RWPE2 (cell line): ENCODE results near the gene MOSPD3.

Experiments
- ATAC-seq: fragments of 200-7000 bp; cut with Tn5 transposase; 3 replicates; pipeline ENCODE4 v1.9.1; 2021; ENCODE audit warnings: low read depth
- DNase-seq: peaks from one replicate; pipeline ENCODE4 v3.0.0-alpha.2; 2020; ENCODE audit warnings: low spot score
- H3K27ac ChIP-seq: fragments of 450-650 bp; 2 replicates; pipeline ENCODE4 v1.5.1; 2017; ENCODE audit warnings: mild to moderate bottlenecking; ENCODE audit not compliant: poor library complexity, severe bottlenecking
- H3K27me3 ChIP-seq: fragments of 250-450 bp; sonication (Bioruptor Pico); 2 replicates; pipeline ENCODE4 v1.5.1; 2021; ENCODE audit warnings: mild to moderate bottlenecking, moderate library complexity; ENCODE audit not compliant: insufficient read depth, poor library complexity, severe bottlenecking
- H3K36me3 ChIP-seq: fragments of 250-450 bp; sonication (Bioruptor Pico); 2 replicates; pipeline ENCODE4 v1.5.1; 2020; ENCODE audit warnings: low read depth, mild to moderate bottlenecking, moderate library complexity
- H3K4me1 ChIP-seq: fragments of 250-450 bp; sonication (Bioruptor Pico); 2 replicates; pipeline ENCODE4 v1.5.1; 2021; ENCODE audit warnings: mild to moderate bottlenecking, moderate library complexity; ENCODE audit not compliant: insufficient read depth, poor library complexity, severe bottlenecking
- H3K4me3 ChIP-seq: fragments of 250-450 bp; sonication (Bioruptor Pico); 2 replicates; pipeline ENCODE4 v1.5.1; 2021; ENCODE audit warnings: mild to moderate bottlenecking, moderate library complexity; ENCODE audit not compliant: severe bottlenecking
- H3K9me3 ChIP-seq: fragments of 250-450 bp; sonication (Bioruptor Pico); 2 replicates; pipeline ENCODE4 v1.5.1; 2021; ENCODE audit warnings: mild to moderate bottlenecking, moderate library complexity; ENCODE audit not compliant: severe bottlenecking
- TF ChIP-seq, protein P1 (sequence below): fragments of 450-650 bp; IDR thresholded peaks from one replicate; pipeline ENCODE4 v1.5.1; 2017; ENCODE audit warnings: mild to moderate bottlenecking, moderate library complexity; ENCODE audit not compliant: poor library complexity, severe bottlenecking

The MOSPD3 gene

DNA sequence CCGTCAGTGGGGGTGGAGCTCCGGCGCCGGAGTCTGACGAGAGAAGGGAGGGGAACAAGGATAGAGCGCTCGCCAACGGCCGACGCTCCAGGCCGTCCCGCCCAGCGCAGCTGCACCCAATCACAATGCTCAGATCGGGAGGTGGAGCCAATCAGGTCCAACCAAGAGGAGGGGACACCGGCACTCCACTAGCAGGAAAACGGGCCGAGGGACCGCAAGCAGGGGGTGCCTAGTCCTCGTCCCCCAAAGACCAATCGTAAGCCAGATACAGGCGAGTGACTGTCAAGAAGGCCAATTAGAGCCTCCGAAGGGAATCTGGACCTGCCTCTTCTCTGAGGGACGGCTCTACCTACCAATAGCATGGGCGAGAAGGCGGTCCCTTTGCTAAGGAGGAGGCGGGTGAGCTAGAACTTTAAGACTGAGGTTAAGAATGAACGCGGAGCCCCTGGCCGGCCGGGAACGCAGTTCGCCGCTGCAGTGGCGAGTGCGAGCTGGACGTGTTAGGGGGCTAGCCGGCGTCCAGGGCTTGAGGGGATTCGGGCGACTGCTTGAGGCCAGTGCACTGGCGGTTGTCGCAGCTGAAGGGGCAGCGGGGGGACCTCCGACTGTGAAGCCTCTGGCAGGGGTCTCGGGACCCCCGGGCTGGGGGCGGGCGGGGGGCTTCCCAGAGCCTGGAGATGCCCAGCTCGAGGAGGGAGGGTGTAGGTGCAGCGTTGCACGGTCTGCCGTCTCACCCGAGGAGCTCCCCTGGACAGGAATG is 25.9 kb upstream of the MOSPD3 start, which contains the start of gene FBXO24:
TSS of gene FBXO24 (plus strand) at position 63 of the 760 bp plus-strand sequence. CDS start at position 361, 298 bp downstream.
- H3K36me3 ChIP-seq: peaks cover 15% of the 10 kb centered on the region
- no peaks in the 10 kb centered on the region for H3K9me3 ChIP-seq
- DNase-seq (peak; percentile 99), ATAC-seq (peak; percentile 87)
- peaks cover 18% of the 10 kb centered on the region for H3K4me1 ChIP-seq
- H3K4me3 ChIP-seq: peak within 1 kb of the TSS; percentile 73
- no peaks in the 10 kb centered on the region for H3K27me3 ChIP-seq
- TF ChIP-seq, protein P1, sequence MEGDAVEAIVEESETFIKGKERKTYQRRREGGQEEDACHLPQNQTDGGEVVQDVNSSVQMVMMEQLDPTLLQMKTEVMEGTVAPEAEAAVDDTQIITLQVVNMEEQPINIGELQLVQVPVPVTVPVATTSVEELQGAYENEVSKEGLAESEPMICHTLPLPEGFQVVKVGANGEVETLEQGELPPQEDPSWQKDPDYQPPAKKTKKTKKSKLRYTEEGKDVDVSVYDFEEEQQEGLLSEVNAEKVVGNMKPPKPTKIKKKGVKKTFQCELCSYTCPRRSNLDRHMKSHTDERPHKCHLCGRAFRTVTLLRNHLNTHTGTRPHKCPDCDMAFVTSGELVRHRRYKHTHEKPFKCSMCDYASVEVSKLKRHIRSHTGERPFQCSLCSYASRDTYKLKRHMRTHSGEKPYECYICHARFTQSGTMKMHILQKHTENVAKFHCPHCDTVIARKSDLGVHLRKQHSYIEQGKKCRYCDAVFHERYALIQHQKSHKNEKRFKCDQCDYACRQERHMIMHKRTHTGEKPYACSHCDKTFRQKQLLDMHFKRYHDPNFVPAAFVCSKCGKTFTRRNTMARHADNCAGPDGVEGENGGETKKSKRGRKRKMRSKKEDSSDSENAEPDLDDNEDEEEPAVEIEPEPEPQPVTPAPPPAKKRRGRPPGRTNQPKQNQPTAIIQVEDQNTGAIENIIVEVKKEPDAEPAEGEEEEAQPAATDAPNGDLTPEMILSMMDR: no peak
- H3K27ac ChIP-seq: peak within 1 kb of the TSS; percentile 88

DNA sequence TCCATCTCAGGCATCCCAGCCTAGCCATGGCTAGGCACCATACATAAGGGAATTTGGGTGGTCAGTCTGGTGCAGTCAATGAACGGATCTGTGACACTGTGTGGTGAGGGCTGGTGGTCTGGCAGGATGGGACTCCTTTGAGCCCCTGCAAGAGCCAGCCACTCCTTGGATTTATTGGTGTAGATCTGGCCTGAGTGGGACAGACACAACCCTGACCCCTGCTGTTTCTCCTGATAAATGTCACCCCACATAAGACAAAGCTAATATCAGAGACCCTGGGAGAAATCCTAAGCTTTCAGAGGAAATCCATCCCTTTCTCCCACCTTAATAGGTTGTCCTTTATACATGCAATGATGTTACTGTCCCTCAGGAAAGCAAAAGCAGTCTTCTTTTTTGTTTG is 23.9 kb upstream of the MOSPD3 start:
- no peak for ATAC-seq
- Histone ChIP-seq H3K27me3 (no peaks in the 10 kb centered on the region), H3K9me3 (no peaks in the 10 kb centered on the region), H3K36me3 (no peaks in the 10 kb centered on the region), H3K4me3 (no peak overlapping the region), H3K27ac (no peak overlapping the region), H3K4me1 (peaks cover 7% of the 10 kb centered on the region)
- TF ChIP-seq, protein P1: peak; percentile 61
- no peak for DNase-seq

- Histone ChIP-seq H3K4me1 (no peaks in the 10 kb centered on the region), H3K27me3 (no peaks in the 10 kb centered on the region), H3K9me3 (no peaks in the 10 kb centered on the region), H3K27ac (no peak overlapping the region), H3K4me3 (no peak overlapping the region), H3K36me3 (no peaks in the 10 kb centered on the region)
- TF ChIP-seq, protein P1: no peak
- no peak for ATAC-seq
- no peak for DNase-seq
Measured at GRCh38 chr7:100589341-100589947, 22.9 kb upstream of the MOSPD3 start.

- H3K27me3 ChIP-seq: no peaks in the 10 kb centered on the region
- no peak overlapping the region for H3K4me3 ChIP-seq
- DNase-seq (no peak), ATAC-seq (no peak)
- TF ChIP-seq, protein P1: no peak
- no peaks in the 10 kb centered on the region for H3K36me3 ChIP-seq
- no peaks in the 10 kb centered on the region for H3K4me1 ChIP-seq
- no peaks in the 10 kb centered on the region for H3K9me3 ChIP-seq
- H3K27ac ChIP-seq: no peak overlapping the region
Measured at GRCh38 chr7:100590077-100590737, 22.1 kb upstream of the MOSPD3 start.
